MM.1S (cell line): ENCODE data around the gene ADARB2.

Source experiments
- CTCF ChIP-seq: fragments of 300-600 bp; sonication (generic); IDR thresholded peaks from 2 replicates; pipeline ENCODE4 v1.5.1; 2016; ENCODE audit warnings: antibody characterized with exemption, low read length, mixed read lengths
- EZH2 ChIP-seq: fragments of 300-600 bp; sonication (generic); optimal IDR thresholded peaks from 2 replicates; pipeline ENCODE3; 2017; ENCODE audit warnings: low read depth, mild to moderate bottlenecking, antibody characterized with exemption, low read length, mixed read lengths
- EZH2phosphoT487 ChIP-seq: fragments of 300-600 bp; sonication (generic); IDR thresholded peaks from 2 replicates; pipeline ENCODE4 v1.6.1; 2018; ENCODE audit warnings: antibody characterized with exemption, low read length

GRCh38 chr10:1281405-1281782 lies 455.9 kb downstream of the ADARB2 start:
- TF ChIP-seq EZH2phosphoT487 (no peak), CTCF (no peak), EZH2 (no peak)
